OCI-LY7 (cell line): ENCODE data around the gene NES. TPM values are rescaled to one million over a fixed set of nuclear protein-coding genes. Genes with fewer than 3 reads are reported as not detected.
A peak's percentile ranks its signal among the peaks of the same experiment; 100 is the strongest.

ENCODE experiments used
- BruUV-seq: library from RNA; stranded (reverse); fragments of 400-500 nt; replicated peaks from 2 replicates; lab custom pipeline; 2021; lab: Mats Ljungman, UMichigan
- CTCF ChIA-PET: fragments of 300-600 bp; sonication (Branson Sonifier 250); formaldehyde crosslinking; loops from one replicate; lab custom pipeline; 2022; ENCODE audit warnings: antibody characterized with exemption; ENCODE audit not compliant: unreplicated experiment; lab: Charles Lee
- POLR2A ChIA-PET: fragments of 300-600 bp; sonication (Branson Sonifier 250); formaldehyde crosslinking; loops from one replicate; lab custom pipeline; 2022; ENCODE audit warnings: antibody characterized with exemption; lab: Charles Lee
- DNase-seq: peaks from one replicate; pipeline ENCODE4 v3.0.0-alpha.2; 2015; ENCODE audit warnings: low spot score
- H2AFZ ChIP-seq: fragments of 200-600 bp; sonication (generic), shearing (Covaris generic); 2 replicates; pipeline ENCODE4 v1.6.1; 2014; ENCODE audit warnings: mild to moderate bottlenecking, antibody characterized with exemption, low read length, moderate library complexity
- H3K27ac ChIP-seq: fragments of 200-600 bp; sonication (generic); 2 replicates; pipeline ENCODE4 v1.5.1; 2014; ENCODE audit warnings: mixed run types, low read depth, mild to moderate bottlenecking, moderate library complexity, low read length, inconsistent platforms; ENCODE audit not compliant: poor library complexity, severe bottlenecking
- H3K36me3 ChIP-seq: fragments of 200-600 bp; sonication (generic); 2 replicates; pipeline ENCODE4 v1.6.1; 2014; ENCODE audit warnings: mild to moderate bottlenecking, antibody characterized with exemption, low read length, moderate library complexity, mixed read lengths; ENCODE audit not compliant: insufficient read depth
- H3K4me1 ChIP-seq: fragments of 200-600 bp; sonication (generic); 2 replicates; pipeline ENCODE4 v1.5.1; 2014; ENCODE audit warnings: mild to moderate bottlenecking, low read length; ENCODE audit not compliant: insufficient read depth, poor library complexity, severe bottlenecking
- H3K4me2 ChIP-seq: fragments of 200-600 bp; sonication (generic); 2 replicates; pipeline ENCODE4 v1.6.1; 2014; ENCODE audit warnings: mild to moderate bottlenecking, low read length
- H3K4me3 ChIP-seq: fragments of 200-600 bp; sonication (generic); 2 replicates; pipeline ENCODE4 v1.5.1; 2014; ENCODE audit warnings: mild to moderate bottlenecking, low read depth, low read length; ENCODE audit not compliant: poor library complexity, severe bottlenecking
- H3K79me2 ChIP-seq: fragments of 200-600 bp; sonication (generic); 2 replicates; pipeline ENCODE4 v1.6.1; 2016; ENCODE audit warnings: low read depth, mild to moderate bottlenecking, low read length, moderate library complexity, mixed read lengths; ENCODE audit not compliant: insufficient read depth
- H3K9me2 ChIP-seq: fragments of 200-600 bp; sonication (generic); 2 replicates; pipeline ENCODE4 v1.6.1; 2016; ENCODE audit warnings: mild to moderate bottlenecking, low read length, mixed read lengths; ENCODE audit not compliant: insufficient read depth
- H3K9me3 ChIP-seq: fragments of 200-600 bp; sonication (generic); 2 replicates; pipeline ENCODE4 v1.6.1; 2014; ENCODE audit warnings: mild to moderate bottlenecking, mixed run types, low read length, mixed read lengths
- H4K20me1 ChIP-seq: fragments of 200-600 bp; sonication (generic); 2 replicates; pipeline ENCODE4 v1.6.1; 2014; ENCODE audit warnings: mild to moderate bottlenecking, antibody characterized with exemption, low read length, moderate library complexity, mixed read lengths; ENCODE audit not compliant: insufficient read depth
- EZH2phosphoT487 ChIP-seq: fragments of 200-600 bp; sonication (generic); IDR thresholded peaks from 2 replicates; pipeline ENCODE4 v1.6.1; 2018; ENCODE audit warnings: low read depth, borderline replicate concordance, mild to moderate bottlenecking, mixed run types, antibody characterized with exemption, low read length, moderate library complexity, mixed read lengths
- intact Hi-C: fragments of 100-400 bp; cut with micrococcal nuclease; formaldehyde crosslinking; loops from one replicate; pipeline ENCODE4 v1.10.0; 2022; ENCODE audit not compliant: unreplicated experiment
- total RNA-seq, 2 experiments: library from RNA; depleted of rRNA in 1 of 2; stranded (reverse); fragments of >200 nt in 1 of 2; shearing (Covaris generic) in 1 of 2; gene quantifications; 2 replicates each; pipeline ENCODE4 v1.2.3, GENCODE V29; 2014 to 2022
- TF ChIP-seq, protein P1 (sequence below): fragments of 200-600 bp; sonication (generic); conservative IDR thresholded peaks from 2 replicates; pipeline ENCODE4 v1.5.1; 2014; ENCODE audit warnings: mild to moderate bottlenecking, antibody characterized with exemption, low read length, moderate library complexity, mixed read lengths

NES gene
- total RNA-seq, 2 experiments from 2014 or later: not detected

DNA sequence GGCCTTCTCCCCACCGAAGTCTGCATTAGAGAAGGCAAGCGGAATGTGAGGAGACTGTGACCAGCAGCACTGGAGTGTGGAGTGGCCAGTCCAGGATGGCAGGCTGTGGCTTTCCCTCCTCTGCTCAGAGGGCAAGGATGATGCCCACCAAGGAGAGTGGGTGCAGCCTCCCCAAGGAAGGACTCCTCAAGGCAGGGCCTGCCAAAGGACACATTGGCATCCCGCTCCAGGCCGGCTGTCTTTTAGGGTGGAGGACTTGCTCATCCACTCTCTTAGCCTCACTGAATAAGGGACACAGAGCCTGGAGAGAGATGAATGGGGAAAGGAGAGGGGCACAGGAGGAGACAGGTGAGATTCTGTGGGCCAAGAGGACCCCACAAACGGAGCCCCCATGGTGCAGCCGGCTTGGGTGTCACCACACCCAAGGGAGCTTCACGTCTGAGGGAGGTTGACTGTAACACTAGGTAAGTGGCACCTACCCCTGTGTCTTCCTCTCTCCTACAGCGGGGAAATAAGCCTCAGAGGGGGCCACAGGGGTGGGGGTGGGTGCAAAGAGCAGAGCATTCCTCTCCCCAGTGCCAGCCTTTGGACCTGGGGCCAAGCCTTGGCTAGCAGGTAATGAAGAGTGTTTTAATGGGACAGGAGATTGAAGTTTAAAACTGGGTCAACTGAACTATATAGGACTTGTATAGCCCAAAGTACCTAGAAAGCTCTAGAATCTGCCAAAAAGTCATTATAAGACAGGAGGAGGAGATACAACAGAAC is 4.2 kb upstream of the NES start:
- DNase-seq: no peak
- BruUV-seq: no TSS peak
- Histone ChIP-seq H4K20me1 (no peaks in the 10 kb centered on the region), H3K4me1 (no peaks in the 10 kb centered on the region), H3K4me3 (no peak overlapping the region), H3K79me2 (no peaks in the 10 kb centered on the region), H3K9me2 (no peaks in the 10 kb centered on the region), H3K36me3 (no peaks in the 10 kb centered on the region), H3K27ac (no peak overlapping the region), H3K9me3 (no peaks in the 10 kb centered on the region), H2AFZ (no peak overlapping the region), H3K4me2 (no peak overlapping the region)
- POLR2A ChIA-PET: no interaction called here
- CTCF ChIA-PET: interaction anchor here (0.5 to 1.1 kb wide), 2 partner anchors 24 to 31 kb away, joined by 3 to 4 read pairs; no protein-coding TSS in a partner anchor
- intact Hi-C loops: loop anchor here (10.0 kb wide), 1 partner anchor 113 kb away; no protein-coding TSS in a partner anchor
- no peak for TF ChIP-seq EZH2phosphoT487
- TF ChIP-seq, protein P1, sequence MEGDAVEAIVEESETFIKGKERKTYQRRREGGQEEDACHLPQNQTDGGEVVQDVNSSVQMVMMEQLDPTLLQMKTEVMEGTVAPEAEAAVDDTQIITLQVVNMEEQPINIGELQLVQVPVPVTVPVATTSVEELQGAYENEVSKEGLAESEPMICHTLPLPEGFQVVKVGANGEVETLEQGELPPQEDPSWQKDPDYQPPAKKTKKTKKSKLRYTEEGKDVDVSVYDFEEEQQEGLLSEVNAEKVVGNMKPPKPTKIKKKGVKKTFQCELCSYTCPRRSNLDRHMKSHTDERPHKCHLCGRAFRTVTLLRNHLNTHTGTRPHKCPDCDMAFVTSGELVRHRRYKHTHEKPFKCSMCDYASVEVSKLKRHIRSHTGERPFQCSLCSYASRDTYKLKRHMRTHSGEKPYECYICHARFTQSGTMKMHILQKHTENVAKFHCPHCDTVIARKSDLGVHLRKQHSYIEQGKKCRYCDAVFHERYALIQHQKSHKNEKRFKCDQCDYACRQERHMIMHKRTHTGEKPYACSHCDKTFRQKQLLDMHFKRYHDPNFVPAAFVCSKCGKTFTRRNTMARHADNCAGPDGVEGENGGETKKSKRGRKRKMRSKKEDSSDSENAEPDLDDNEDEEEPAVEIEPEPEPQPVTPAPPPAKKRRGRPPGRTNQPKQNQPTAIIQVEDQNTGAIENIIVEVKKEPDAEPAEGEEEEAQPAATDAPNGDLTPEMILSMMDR: no peak

DNA sequence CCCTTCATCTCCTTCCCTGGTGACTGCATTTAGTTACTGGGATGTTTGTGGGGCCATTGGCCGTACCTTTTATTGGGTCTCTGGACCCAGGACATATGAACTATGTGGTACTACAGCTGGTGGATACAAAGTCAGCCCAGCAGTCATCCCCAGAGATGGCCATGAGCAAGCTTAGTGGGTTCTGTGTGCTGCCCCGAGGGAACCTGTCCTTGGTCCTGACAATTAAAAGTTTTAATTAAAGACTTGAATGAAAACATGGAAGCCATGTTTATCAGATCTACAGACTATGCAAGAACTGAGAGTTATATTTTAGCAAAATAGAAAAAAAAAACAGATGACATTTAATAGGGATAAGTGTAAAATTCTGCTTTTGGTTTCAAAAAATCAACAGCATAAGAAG is 2.8 kb upstream of the NES start:
- Histone ChIP-seq H3K9me2 (no peaks in the 10 kb centered on the region), H3K27ac (no peak overlapping the region), H4K20me1 (no peaks in the 10 kb centered on the region), H3K4me2 (no peak overlapping the region), H3K36me3 (no peaks in the 10 kb centered on the region), H3K4me3 (no peak overlapping the region), H3K79me2 (no peaks in the 10 kb centered on the region), H2AFZ (no peak overlapping the region), H3K9me3 (no peaks in the 10 kb centered on the region), H3K4me1 (no peaks in the 10 kb centered on the region)
- intact Hi-C loops: loop anchor here (10.0 kb wide), 1 partner anchor 115 kb away; no protein-coding TSS in a partner anchor
- ChIA-PET CTCF (no interaction called here), POLR2A (no interaction called here)
- BruUV-seq: no TSS peak
- DNase-seq: no peak
- 0 out of 2 replicates have a peak, but pooled peaks have one; percentile 41 for TF ChIP-seq EZH2phosphoT487
- TF ChIP-seq, protein P1: no peak
